ENCODE results near the gene CATSPER4.

CATSPER4 gene

GRCh38 chr1:26190373-26190987 lies at the start of gene CATSPER4:
CATSPER4 (plus strand) TSS chr1:26190602; CDS start chr1:26190628, 26 bp downstream.
- no peak for DNase-seq (ENCODE audit: low spot score)

GRCh38 chr1:26142159-26142558 lies 48.2 kb upstream of the CATSPER4 start:
- no peak for DNase-seq (ENCODE audit: low spot score)

DNA sequence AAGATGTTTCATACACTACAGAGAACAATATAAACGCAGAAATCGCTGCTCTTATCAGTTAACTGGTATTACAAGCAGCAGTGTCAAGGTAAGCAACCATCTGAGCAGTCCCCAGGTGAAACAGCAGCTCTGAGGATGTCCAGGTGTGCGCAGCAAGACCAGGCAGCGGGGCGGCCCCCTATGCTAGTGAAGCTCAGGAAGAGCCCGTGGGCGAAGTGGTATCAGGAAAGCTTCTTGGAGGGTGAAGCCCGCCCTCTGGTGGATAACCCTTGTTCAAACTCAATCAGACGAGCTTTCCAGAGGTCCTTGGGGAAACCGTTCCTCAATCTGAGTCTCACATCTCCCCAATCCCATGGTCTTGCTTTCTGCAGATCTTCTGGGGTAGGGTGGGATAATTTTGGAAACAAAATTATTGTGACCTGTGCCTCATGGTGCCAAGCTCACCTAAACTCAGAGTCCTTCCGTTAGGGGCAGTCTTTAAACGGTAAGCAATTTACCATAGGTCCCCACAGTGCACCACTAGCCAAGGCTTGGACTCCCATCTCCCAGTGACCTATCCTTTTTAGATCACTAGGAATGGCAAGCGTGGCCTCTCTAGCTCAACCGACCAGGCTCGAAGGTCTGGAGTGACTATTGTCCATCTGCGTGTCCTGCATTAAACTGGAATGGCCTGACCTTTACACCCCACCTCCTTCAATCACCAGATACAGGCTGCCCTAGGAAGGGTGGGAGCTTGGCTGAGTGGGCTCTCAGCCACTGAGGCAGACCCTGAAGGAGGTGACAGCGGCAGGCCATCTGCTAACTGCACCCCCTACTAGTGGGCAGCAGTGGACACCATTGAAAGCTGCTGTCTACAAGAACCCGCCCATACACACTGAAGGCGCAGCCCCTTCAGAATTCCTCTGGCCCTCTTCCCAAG lies 45.1 kb upstream of the CATSPER4 start:
- DNase-seq (ENCODE audit: low spot score), result peak; percentile 45

GRCh38 chr1:26145960-26146294 lies 44.5 kb upstream of the CATSPER4 start:
- no peak for DNase-seq (ENCODE audit: low spot score)

GRCh38 chr1:26148887-26149286 lies 41.5 kb upstream of the CATSPER4 start:
- DNase-seq (ENCODE audit: low spot score), result no peak

- DNase-seq (ENCODE audit: low spot score), result no peak
Observed at GRCh38 chr1:26153966-26154532, 36.4 kb upstream of the CATSPER4 start.

GRCh38 chr1:26154750-26155149 lies 35.7 kb upstream of the CATSPER4 start:
- no peak for DNase-seq (ENCODE audit: low spot score)

DNA sequence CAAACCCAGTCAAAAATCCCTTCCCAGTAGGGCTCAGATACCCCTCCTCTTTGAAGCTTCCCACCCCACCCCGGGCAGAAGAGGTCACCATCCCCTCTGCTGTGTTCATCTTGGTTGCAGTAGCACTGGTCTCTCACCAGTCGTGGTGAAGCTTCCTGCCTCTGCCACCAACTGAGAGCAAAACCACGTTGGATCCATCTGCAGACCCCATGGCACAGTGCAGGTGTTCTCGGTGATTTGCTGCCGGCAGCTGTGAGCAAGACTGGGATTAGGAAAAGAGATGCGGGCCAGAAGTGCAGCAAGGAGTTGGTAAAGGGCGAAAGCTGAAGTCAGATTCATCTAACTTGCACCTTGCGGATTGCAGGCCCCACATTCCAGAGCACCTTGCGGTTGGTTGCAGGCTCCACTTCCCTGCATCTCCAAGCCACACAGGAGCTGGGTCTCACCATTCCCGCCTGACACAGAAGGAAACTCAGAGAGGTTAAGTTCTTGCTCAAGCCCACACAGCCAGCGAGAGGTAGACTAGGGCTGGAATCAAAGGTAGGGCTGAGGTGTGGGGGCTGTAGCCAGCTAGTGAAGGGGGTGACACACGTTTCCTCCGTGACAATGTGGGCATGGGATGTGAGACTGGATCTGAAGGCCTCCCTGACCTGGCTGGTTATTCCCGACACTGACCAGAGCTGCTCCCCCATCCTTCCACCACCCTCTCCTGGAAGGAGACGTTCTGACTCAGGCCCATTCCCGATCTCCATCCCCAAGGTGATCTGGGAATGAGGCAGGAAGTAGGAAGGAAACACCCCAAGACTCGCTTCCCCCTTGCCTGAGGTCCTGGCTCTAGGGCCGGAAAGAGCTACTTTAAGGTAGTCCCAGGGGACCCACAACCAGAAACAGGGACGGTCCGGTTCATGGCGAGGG lies 34.8 kb upstream of the CATSPER4 start:
- no peak for DNase-seq (ENCODE audit: low spot score)

DNA sequence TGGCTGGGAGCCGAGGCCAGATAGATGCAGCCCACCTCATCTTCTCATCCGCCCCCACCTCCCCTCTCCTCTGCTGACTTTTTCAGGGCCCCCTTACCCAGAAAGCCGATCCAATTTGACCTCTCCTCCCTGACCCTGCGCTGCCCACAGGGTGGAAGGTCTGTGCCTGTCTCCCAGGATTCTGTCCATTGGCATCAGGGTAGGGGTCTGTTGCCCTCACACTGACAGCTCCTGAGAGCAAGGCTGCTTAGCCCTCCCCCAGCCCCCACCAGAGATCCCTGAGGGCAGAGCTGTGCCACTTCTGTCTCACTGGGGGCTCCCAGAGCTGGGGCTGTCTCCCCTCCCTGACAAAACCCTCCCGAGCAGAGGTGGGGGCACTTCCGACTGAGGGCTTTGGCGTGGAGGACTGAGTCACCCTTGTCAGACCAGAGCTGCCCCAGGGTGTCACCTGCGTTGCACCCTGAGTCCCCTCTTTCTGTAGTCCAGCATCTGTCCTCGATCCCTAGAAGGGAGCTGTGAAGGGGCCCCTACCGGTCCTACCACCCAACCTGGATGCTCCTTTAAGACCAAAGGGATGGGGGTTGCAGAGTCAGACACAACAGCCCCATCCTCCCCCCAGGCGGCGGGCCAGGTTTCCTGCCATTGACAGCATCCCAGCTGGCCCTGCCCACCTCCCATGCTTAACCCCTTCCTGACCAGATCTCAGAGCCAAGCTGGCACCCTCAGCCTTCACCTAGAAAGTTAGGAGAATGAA lies 33.9 kb upstream of the CATSPER4 start:
- DNase-seq (ENCODE audit: low spot score), result no peak

DNA sequence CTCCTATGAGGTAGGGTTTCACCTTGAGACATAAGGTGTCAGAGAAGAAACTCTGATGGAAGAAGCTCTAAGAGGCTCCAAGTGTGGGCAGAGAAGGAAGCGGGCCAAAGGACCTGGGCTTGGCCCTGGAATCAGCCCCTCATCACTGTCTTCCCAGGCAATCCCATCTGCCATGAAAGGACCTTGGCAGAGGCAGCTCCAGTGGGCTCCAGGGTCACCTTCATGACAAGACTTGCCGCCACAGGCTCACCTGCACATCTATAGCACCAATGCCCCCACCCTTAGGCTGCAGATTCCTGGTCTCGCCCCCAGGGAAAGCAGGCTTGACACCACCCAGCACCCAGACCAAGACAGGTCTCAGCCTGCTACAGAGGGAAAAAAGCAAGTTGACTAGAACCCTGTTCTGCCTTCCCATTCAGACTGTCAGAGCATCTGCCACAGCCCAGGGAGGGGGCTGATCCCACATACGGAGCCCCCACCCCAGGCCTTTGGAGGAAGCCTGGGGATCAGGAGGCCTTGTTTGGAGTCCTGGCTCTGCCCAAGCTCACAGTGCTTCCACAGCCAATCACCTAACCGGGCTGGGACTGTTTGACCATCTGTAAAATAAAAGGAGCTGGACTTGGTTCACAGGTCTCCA lies 32.0 kb upstream of the CATSPER4 start:
- no peak for DNase-seq (ENCODE audit: low spot score)

GRCh38 chr1:26158908-26159742 lies 31.3 kb upstream of the CATSPER4 start, which contains the start of gene FAM110D:
FAM110D (plus strand) TSS chr1:26159079; CDS start chr1:26161292, 2,213 bp downstream.
- no peak for DNase-seq (ENCODE audit: low spot score)

DNA sequence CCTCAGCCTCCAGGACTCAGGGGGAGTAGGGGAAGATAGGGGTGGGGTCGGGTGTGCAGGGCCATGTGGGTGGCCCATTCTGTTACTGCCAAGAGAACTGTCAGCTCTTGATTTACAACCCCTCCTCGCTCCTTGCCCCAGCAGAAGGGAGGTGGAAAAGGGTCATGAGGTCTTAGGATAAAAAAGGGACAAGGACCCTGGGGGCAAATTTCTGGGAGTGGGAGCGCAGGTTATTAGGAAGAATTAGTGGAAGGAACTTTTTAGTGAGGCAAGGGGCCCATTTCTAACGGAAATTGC lies 30.7 kb upstream of the CATSPER4 start:
- DNase-seq (ENCODE audit: low spot score), result no peak

DNA sequence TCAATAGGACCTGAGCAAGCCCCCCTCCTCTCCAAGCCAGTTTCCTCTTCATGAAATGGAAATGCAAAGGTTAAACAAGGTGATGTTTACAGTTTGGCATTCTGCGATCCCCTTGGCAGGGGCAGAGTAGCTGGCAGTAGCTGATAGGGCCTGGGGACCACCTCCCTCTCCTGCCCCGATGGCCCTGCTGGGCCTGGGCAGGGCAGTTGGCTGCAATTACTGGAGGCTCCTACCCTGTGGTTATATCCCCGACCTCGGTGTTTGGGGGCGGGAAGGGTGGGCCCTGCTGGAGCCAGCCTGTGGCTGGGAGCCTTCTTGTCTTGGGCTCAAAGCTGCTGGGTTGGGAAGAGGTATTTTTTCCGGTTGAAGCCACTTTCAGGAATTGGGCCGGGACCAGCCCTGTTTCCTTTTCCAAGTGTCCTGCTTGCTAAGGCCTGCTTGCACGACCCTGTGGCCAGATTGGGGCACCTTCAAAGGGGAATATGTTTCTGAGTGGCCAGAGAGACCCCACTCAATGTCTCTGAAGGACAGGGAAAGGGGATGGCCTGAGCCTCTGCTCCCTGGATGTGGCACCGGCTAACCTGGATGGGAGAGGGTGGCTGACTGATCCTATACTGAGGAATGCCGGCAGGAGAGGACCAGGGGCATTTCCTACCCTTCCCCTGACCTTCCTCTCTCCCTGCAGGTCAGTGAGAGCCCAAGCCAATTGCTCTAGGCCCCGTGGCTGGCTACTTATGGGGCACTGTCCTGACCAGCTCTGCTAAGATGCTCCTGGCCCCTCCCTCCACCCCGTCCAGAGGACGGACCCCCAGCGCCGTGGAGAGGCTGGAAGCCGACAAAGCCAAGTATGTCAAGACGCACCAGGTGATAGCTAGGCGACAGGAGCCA lies 29.6 kb upstream of the CATSPER4 start:
- no peak for DNase-seq (ENCODE audit: low spot score)

- DNase-seq (ENCODE audit: low spot score), result peak; percentile 65
Observed at GRCh38 chr1:26161415-26162219, 28.8 kb upstream of the CATSPER4 start.

- DNase-seq (ENCODE audit: low spot score), result no peak
Observed at GRCh38 chr1:26162220-26162709, 28.1 kb upstream of the CATSPER4 start.

- no peak for DNase-seq (ENCODE audit: low spot score)
Observed at GRCh38 chr1:26163684-26164035, 26.7 kb upstream of the CATSPER4 start.

DNA sequence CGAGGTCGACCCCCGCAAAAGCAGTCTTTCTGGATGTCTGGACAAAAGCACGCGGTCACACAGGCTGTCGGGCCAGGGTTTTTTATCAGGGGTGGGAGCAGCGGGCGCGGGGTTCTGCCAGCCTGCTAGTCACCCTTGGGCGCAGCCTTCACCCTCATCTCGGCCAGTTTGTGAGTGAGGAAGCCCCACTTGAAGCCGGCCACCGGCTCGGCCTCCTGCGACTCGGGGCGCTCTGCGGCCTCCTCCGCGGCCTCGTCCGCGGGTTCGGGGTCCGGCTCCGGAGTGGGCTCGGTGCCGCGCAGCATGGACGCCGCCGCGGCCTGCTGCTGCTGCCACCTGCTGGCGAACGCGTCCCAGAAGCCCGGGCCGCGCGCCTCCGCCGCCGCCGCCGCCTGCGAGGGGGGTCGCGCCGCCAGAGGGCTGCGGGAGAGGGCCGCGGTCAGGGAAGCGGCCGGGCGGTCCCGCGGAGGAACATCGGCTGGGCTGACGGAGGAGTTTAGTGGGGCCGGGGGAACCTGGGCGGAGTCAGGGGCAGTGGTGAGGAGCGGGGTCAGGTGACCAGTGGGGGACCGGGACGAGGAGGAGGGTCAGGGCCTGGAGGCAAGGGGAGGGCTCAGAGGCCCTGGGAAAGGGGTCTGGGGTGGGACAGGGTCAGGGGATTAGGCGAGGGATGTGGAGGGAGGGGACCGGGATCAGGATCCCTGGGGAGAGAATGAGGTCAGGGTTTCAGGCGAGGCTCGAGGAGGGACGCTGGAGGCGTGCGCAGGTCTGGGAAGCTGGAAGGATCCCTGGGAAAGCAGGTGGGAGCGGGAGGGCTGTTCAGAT lies 26.2 kb upstream of the CATSPER4 start:
- DNase-seq (ENCODE audit: low spot score), result peak; percentile 75

All from HuH-7.5 (cell line).